ENCODE data around the gene ADAMTSL1.

- TF ChIP-seq ZBED4 (CRISPR knock-in tag; IDR thresholded peaks at IDR 0.05; ENCODE audit: borderline replicate concordance) (no peak), CTCF (CRISPR knock-in tag; IDR thresholded peaks at IDR 0.05) (no peak), CHD2 (IDR thresholded peaks at IDR 0.05; ENCODE audit: low read depth, low read length) (no peak), MEIS2 (CRISPR knock-in tag; IDR thresholded peaks at IDR 0.05) (no peak), ATF4 (CRISPR knock-in tag; IDR thresholded peaks at IDR 0.05) (no peak), POLR2AphosphoS5 (IDR thresholded peaks at IDR 0.05; ENCODE audit: low read depth, low read length) (no peak), ATAD3A (CRISPR knock-in tag; IDR thresholded peaks at IDR 0.05) (no peak)
Measured at GRCh38 chr9:18467696-18468095, 6.3 kb upstream of the ADAMTSL1 start.

All from HepG2 (cell line).